GM20000 (cell line): ENCODE measurements around the gene FST.

Source experiments
- DNase-seq: peaks from one replicate; pipeline ENCODE4 v3.0.0; 2012; ENCODE audit warnings: low spot score
- TF ChIP-seq, protein P1 (sequence below): IDR thresholded peaks from 2 replicates; pipeline ENCODE4 v1.5.1; 2012; ENCODE audit warnings: mild to moderate bottlenecking, control low read depth; ENCODE audit errors: extremely low read depth, missing control alignments

FST gene

DNA sequence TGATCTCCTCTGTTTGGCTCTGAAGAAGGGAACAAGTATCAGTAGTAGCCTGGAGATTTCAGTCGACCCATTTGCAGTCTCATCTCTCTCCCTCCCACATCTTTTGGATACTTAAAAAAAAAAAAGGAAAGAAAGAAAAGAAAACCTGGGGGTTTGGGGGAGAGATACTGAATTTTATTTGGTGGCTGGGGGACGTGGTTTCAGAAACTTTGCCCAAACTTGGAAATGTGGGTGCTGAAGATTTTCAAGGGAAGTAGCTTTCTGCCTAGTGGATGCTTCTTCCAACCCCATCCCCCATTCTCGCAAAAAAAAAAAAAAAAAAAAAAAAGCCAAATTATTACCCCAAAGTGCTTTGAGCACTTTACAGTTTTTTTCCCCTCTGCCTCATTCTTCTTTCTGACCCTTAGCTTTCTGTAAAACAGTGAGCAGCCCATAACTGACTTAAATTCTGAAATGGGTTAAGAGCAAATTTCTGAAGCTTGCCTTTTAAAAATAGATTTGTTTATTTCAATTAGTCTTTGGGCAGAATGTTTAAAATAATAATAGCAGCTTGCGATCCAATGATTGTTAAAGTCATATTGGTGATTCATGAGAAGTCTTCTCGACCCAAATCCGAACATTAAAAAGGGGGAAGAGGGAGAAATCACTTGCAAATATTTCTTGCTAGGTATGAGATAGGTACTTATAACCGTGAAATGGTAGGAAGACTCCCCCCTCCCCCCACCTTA is 894 bp downstream of the FST start:
- no peak for DNase-seq
- TF ChIP-seq, protein P1, sequence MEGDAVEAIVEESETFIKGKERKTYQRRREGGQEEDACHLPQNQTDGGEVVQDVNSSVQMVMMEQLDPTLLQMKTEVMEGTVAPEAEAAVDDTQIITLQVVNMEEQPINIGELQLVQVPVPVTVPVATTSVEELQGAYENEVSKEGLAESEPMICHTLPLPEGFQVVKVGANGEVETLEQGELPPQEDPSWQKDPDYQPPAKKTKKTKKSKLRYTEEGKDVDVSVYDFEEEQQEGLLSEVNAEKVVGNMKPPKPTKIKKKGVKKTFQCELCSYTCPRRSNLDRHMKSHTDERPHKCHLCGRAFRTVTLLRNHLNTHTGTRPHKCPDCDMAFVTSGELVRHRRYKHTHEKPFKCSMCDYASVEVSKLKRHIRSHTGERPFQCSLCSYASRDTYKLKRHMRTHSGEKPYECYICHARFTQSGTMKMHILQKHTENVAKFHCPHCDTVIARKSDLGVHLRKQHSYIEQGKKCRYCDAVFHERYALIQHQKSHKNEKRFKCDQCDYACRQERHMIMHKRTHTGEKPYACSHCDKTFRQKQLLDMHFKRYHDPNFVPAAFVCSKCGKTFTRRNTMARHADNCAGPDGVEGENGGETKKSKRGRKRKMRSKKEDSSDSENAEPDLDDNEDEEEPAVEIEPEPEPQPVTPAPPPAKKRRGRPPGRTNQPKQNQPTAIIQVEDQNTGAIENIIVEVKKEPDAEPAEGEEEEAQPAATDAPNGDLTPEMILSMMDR = no peak

DNA sequence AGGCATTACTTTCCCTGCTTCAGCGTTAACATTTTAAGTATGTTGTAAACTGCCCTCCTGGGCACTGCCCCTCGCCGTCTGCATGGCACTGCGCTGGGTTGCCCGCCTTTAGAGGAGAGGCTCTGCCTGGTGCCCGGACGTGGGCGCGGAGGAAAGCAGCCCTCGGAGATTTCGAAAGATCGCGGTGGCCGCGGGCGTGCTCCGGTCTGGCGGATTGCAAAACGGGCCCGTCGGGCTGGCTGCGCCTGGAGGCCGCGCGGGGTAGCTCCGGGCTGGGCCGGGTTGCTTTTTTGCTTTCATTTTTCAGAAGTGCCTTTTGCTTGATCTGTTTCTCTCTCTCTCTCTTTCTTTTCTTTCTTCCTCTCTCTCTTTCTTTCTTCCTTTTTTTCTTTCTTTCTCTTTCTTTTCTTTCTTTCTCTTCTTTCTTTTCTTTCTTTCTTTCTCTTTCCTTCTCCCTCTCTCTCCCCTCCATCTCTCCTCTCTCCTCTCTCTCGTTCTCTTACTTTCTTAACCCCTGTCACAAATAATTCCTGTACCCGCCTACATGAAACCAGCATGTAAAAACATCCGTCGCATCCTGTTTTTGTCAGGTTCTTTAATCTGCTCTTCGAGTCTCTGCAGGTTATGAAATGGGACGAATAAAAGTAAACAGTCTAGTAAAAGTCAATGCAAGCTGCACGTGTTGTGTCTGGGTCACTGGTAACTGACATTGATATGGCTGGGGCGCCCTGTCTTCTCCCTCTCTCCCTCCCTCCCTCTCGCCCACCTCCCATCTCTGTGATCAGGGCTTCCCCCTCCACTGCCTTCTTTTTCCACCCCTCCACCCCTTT is 1.7 kb downstream of the FST start:
- TF ChIP-seq, protein P1 = no peak
- DNase-seq = peak; percentile 77

DNA sequence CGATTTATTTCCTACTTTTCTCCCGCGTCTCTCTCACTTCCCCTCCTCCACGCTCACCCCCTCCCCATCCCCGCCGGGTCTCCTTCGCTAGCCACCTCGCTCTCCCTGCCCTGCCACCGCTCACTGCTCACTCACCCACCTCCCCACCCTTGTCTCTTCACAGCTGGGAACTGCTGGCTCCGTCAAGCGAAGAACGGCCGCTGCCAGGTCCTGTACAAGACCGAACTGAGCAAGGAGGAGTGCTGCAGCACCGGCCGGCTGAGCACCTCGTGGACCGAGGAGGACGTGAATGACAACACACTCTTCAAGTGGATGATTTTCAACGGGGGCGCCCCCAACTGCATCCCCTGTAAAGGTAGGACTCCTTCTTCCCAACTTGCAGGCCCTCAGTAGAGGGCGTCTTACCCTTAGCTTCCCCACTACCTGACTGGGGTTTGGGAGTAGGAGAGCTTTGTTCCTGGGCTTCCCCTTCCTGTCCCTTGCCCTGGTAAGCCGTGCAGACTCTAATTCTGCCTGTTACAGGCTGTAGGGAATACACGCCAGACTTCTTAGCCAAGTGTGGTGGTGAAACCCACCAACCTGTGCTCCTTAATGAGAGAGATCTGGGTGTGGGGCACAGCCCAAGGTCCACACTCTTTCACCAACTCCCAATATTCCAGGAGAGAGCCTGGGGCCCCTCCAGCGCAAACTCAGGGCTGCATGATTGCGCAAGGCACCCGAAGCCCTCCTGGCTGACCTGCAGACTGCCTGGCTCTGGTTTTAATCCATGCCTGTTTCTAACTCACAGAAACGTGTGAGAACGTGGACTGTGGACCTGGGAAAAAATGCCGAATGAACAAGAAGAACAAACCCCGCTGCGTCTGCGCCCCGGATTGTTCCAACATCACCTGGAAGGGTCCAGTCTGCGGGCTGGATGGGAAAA is 2.5 kb downstream of the FST start:
- peak; percentile 52 for DNase-seq
- TF ChIP-seq, protein P1 = no peak

DNA sequence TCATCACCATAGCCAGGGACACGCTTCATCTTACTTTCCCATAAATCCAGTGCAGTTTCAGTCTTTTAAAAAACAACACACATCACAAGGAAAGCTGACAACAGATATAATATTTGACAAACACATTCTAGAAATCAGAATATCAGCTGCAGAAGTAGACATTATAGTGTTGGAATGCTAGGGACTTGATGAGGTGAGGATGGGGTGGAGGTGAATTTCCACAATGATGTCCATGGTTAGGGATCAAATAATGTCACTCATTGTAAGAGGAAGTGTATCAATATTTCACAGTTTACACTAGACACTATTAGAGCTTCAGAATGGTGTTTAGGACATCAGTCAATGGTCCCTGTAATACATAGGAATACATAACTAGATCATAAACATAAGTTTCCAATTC is 7.0 kb downstream of the FST start:
- TF ChIP-seq, protein P1 = no peak
- no peak for DNase-seq

DNA sequence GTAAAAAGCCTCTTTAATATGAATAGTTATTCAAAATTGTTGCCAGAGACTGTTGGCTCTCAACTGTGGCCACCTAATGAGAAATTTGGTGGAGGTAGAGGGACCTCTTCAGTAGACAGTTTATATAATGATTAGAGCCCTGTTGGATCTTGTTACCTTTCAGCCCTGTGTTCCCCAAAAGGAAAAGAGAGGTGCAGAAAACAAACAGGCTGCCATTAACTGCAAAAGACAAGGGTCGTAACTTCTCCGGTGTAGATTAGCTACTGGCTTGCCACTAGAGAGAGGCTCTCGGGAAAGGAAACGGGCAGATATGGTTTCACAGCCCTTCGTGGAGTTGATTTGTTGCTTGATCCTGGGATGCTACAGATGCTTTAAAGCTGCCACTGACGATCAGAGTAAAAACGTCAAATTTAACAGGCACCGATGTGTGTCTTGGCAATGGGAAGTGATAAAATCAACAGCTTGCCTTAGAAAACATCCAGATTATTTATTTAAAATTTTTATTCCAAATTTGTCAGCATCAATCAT is 7.8 kb downstream of the FST start:
- no peak for DNase-seq
- TF ChIP-seq, protein P1 = no peak

DNA sequence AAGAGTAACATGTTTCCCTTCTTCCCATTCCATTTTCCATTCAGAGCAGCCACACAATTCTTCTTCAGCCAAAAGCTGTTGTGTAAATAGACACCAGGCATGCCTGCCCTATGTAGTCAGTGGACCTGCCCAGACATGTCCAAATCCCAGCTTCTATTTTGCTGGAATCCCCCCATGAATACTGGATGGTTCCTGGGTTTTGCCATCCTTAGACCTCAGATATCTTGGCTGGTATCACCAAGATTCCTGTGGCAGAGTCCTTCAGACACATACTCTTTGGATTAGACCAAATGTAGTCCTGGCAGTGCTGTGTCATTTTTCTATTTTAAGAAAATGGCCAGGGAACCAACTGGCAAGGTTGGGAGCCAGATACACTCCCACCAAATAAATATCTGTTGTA is 10.3 kb downstream of the FST start:
- no peak for DNase-seq
- TF ChIP-seq, protein P1 = no peak

DNA sequence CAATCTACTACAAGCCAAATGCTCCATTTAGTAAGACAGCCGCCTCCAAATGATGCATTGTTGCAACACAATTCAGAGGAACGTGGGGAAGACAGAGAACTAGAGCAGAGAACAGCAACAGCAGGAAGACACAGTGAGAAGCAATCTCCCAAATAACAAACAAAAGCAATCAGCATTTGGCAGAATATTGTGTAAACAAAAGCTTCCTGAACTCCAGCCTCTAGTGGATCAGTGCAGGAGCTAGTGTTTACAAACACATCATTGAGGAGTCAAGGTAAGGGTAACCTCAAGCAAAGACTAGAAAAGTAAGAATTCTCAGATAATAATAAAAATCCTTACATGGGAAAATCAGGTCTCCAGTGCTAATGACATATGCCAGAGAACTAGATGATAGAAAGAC is 20.6 kb downstream of the FST start:
- no peak for DNase-seq
- TF ChIP-seq, protein P1 = no peak
